HL-60 (cell line): ENCODE measurements around the gene ZNF837.

Experiments used
- DNase-seq, 2 experiments: peaks; one replicate each; pipeline ENCODE4 v3.0.0-alpha.2; 2010 to 2020; ENCODE audit warnings: low read depth in 1 of 2, low spot score in 1 of 2
- H3K27ac ChIP-seq: fragments of 250-450 bp; sonication (Bioruptor Pico); replicated peaks from 2 replicates; pipeline ENCODE4 v1.5.1; 2020; ENCODE audit warnings: mild to moderate bottlenecking, moderate library complexity
- H3K27me3 ChIP-seq: fragments of 250-450 bp; sonication (Bioruptor Pico); 2 replicates; pipeline ENCODE4 v1.5.1; 2021; ENCODE audit warnings: mild to moderate bottlenecking, moderate library complexity; ENCODE audit not compliant: insufficient read depth, poor library complexity, severe bottlenecking
- H3K4me3 ChIP-seq: replicated peaks from 2 replicates; pipeline ENCODE4 v1.5.1; 2011; ENCODE audit warnings: mild to moderate bottlenecking, control low read depth, low read length; ENCODE audit not compliant: insufficient read depth
- CTCF ChIP-seq: IDR thresholded peaks from one replicate; pipeline ENCODE4 v1.5.1; 2011; ENCODE audit warnings: low read length, control low read depth, inconsistent platforms; ENCODE audit not compliant: insufficient read depth
- GABPA ChIP-seq: IDR thresholded peaks from 2 replicates; pipeline ENCODE4 v1.6.1; 2012; ENCODE audit warnings: low read depth
- POLR2AphosphoS5 ChIP-seq: IDR thresholded peaks from 2 replicates; pipeline ENCODE4 v1.6.1; 2012; ENCODE audit warnings: low read depth
- REST ChIP-seq: IDR thresholded peaks from 2 replicates; pipeline ENCODE4 v1.6.1; 2012; ENCODE audit warnings: low read depth; ENCODE audit not compliant: insufficient replicate concordance
- SPI1 ChIP-seq: IDR thresholded peaks from 2 replicates; pipeline ENCODE4 v1.6.1; 2012; ENCODE audit warnings: low read depth, mild to moderate bottlenecking, borderline replicate concordance

ZNF837 gene

GRCh38 chr19:58353717-58354477 is 26.9 kb downstream of the ZNF837 start:
- no peak for TF ChIP-seq GABPA
- TF ChIP-seq POLR2AphosphoS5, result no peak
- no peak for TF ChIP-seq REST
- TF ChIP-seq SPI1, result no peak
- no peak for TF ChIP-seq CTCF
- Histone ChIP-seq H3K27ac (no peak overlapping the region), H3K27me3 (no peaks in the 10 kb centered on the region), H3K4me3 (no peak overlapping the region)
- no peak for DNase-seq

- H3K4me3 ChIP-seq, result no peak within 1 kb of the TSS
- no peak for DNase-seq
- TF ChIP-seq SPI1, result no peak
- no peak for TF ChIP-seq CTCF
- TF ChIP-seq POLR2AphosphoS5, result no peak
- no peak for TF ChIP-seq REST
- no peak for TF ChIP-seq GABPA
- H3K27ac ChIP-seq, result no peak within 1 kb of the TSS
- no peaks in the 10 kb centered on the region for H3K27me3 ChIP-seq
Measured at GRCh38 chr19:58352760-58353671, 27.8 kb downstream of the ZNF837 start, which contains the start of gene A1BG. TSS of gene A1BG (minus strand) at chr19:58353492. CDS start at chr19:58353437, 55 bp downstream.

- Histone ChIP-seq H3K27ac (no peak overlapping the region), H3K4me3 (no peak overlapping the region), H3K27me3 (no peaks in the 10 kb centered on the region)
- no peak for DNase-seq
- no peak for TF ChIP-seq CTCF
- TF ChIP-seq REST, result no peak
- TF ChIP-seq SPI1, result no peak
- no peak for TF ChIP-seq POLR2AphosphoS5
Measured at GRCh38 chr19:58351990-58352755, 28.7 kb downstream of the ZNF837 start.
